ENCODE data around the gene PPL.
"Not testable (repeated sequence)": the region's sequence is repeated elsewhere in the genome, so short reads cannot be mapped to it uniquely, and the experiment has no call there.

Gene PPL

GRCh38 chr16:4979164-4979563 is 42.2 kb upstream of the PPL start:
- DNase-seq (ENCODE audit: low read depth): no peak
- no peak overlapping the region for H3K4me3 ChIP-seq (ENCODE audit: low read depth, low read length)
- TF ChIP-seq CTCF (IDR thresholded peaks at IDR 0.05; ENCODE audit: insufficient read depth, low read depth, low read length, missing control alignments): no peak

- no peak for DNase-seq (ENCODE audit: low read depth)
- no peak overlapping the region for H3K4me3 ChIP-seq (ENCODE audit: low read depth, low read length)
- no peak for TF ChIP-seq CTCF (IDR thresholded peaks at IDR 0.05; ENCODE audit: insufficient read depth, low read depth, low read length, missing control alignments)
Observed at GRCh38 chr16:4976611-4977145, 39.7 kb upstream of the PPL start.

- TF ChIP-seq CTCF (IDR thresholded peaks at IDR 0.05; ENCODE audit: insufficient read depth, low read depth, low read length, missing control alignments): no peak
- H3K4me3 ChIP-seq (ENCODE audit: low read depth, low read length): no peak overlapping the region
- DNase-seq (ENCODE audit: low read depth): peak; percentile 76
Observed at GRCh38 chr16:4976079-4976478, 39.1 kb upstream of the PPL start.

GRCh38 chr16:4972938-4973587 is 36.1 kb upstream of the PPL start:
- TF ChIP-seq CTCF (IDR thresholded peaks at IDR 0.05; ENCODE audit: insufficient read depth, low read depth, low read length, missing control alignments): no peak
- H3K4me3 ChIP-seq (ENCODE audit: low read depth, low read length): no peak overlapping the region
- DNase-seq (ENCODE audit: low read depth): peak; percentile 57

GRCh38 chr16:4970010-4970409 is 33.1 kb upstream of the PPL start:
- TF ChIP-seq CTCF (IDR thresholded peaks at IDR 0.05; ENCODE audit: insufficient read depth, low read depth, low read length, missing control alignments): no peak
- H3K4me3 ChIP-seq (ENCODE audit: low read depth, low read length): no peak overlapping the region

GRCh38 chr16:4968879-4969483 is 32.0 kb upstream of the PPL start:
- no peak for DNase-seq (ENCODE audit: low read depth)
- no peak for TF ChIP-seq CTCF (IDR thresholded peaks at IDR 0.05; ENCODE audit: insufficient read depth, low read depth, low read length, missing control alignments)
- H3K4me3 ChIP-seq (ENCODE audit: low read depth, low read length): no peak overlapping the region

More at GRCh38 chr16:4970010-4970409, 33.1 kb upstream of the PPL start:
- no peak for DNase-seq (ENCODE audit: low read depth)

GRCh38 chr16:4968278-4968677 is 31.3 kb upstream of the PPL start:
- not testable (repeated sequence) for H3K4me3 ChIP-seq (ENCODE audit: low read depth, low read length); DNase-seq (ENCODE audit: low read depth)

All from GM12865 (cell line).